VCaP (cell line): ENCODE results near the gene UPF3A.
"Not testable (repeated sequence)": the region's sequence is repeated elsewhere in the genome, so short reads cannot be mapped to it uniquely, and the experiment has no call there.

ENCODE experiments used
- H3K27ac ChIP-seq: fragments of 450-650 bp; 2 replicates; pipeline ENCODE4 v1.5.1; 2017
- CTCF ChIP-seq: fragments of 450-650 bp; conservative IDR thresholded peaks from 2 replicates; pipeline ENCODE4 v1.5.1; 2017; ENCODE audit warnings: mild to moderate bottlenecking, moderate library complexity

The UPF3A gene

DNA sequence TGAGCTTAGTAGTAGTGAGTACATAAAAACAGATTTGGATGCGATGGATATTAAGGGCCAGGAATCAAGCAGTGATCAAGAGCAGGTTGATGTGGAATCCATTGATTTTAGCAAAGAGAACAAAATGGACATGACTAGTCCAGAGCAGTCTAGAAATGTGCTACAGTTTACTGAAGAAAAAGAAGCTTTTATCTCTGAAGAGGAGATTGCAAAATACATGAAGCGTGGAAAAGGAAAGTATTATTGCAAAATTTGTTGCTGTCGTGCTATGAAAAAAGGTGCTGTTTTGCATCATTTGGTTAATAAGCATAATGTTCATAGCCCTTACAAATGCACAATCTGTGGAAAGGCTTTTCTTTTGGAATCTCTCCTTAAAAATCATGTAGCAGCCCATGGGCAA is 44.3 kb downstream of the UPF3A start:
- no peak for TF ChIP-seq CTCF
- H3K27ac ChIP-seq = no peak overlapping the region

- H3K27ac ChIP-seq = no peak overlapping the region
- no peak for TF ChIP-seq CTCF
These were observed 46.6 kb downstream of the UPF3A start for GRCh38 chr13:114328034-114328433.

DNA sequence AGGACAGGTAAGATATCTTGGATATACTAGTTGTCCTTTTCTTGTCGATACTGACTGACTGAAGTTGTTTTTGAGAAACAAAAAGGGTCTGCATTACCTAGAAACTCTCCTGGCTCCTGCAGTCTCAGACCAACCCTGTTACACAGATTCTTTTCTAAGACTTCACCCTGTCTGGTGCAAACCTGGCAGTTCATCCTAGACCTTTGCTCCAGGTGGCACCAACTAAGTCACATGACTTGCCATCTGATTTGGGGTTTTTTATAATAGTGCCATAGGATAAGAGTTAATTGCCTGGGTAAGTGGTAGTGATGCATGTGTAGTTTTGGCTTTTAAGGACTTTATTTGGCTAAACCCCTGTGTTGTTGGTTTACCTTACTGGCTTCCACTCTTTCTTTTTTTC is 47.2 kb downstream of the UPF3A start:
- TF ChIP-seq CTCF = no peak
- H3K27ac ChIP-seq = no peak overlapping the region

DNA sequence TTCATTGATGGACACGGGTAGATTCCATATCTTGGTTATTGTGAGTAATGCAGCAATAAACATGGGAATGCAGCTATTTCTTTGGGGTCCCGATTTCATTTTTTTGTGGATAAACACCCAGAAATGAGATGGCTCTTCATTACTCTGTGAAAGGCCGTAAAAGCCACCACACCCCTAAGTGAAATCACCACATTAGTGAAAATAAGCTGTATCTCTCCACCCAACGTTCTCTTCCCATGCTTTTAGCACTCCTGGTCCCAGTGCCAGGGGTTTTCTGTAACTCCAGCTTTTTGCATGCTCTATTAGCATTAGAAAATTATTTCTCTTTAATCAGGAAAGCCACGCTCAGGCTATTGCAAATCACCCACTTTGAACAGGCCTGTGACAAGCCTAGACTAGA is 48.7 kb downstream of the UPF3A start:
- no peak for TF ChIP-seq CTCF
- no peak overlapping the region for H3K27ac ChIP-seq

GRCh38 chr13:114333881-114334280 is 52.5 kb downstream of the UPF3A start:
- H3K27ac ChIP-seq = not testable (repeated sequence)

DNA sequence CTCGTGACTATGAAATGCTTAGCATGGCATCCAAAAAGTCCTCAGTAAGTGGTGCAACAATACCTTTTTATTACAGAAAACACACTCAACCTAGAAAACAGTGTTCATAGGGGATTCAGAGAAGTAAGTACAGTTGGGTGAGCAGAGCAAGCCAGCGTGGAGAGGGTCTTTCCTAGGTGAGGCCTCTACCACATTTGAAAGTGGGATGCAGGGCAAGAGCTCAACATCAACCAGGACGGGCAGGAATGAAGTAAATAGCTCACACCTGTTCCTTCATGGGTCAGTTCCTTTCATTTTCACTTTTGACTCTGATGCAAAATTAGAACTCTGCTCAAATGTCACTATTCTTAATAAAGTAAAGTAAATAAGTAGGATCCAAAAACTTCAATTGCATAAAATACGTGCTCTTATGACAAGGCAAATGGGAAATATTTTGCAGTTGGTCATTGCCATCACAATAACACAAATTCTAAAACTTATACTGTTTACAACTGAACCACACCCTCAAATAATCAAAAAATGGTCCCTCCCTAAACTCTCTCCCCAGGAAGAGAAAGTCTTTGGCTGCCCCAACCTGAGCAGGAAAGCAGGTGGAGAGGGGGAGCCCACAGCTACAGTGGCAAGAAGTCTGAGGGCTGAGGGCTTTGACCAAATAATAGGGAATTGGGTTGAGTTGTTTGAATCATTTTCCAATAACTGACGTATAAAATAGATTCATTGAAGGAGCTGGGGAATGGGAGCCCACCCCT is 53.1 kb downstream of the UPF3A start:
- no peak for TF ChIP-seq CTCF
- H3K27ac ChIP-seq = no peak overlapping the region

GRCh38 chr13:114336457-114336856 is 55.1 kb downstream of the UPF3A start:
- H3K27ac ChIP-seq = not testable (repeated sequence)

DNA sequence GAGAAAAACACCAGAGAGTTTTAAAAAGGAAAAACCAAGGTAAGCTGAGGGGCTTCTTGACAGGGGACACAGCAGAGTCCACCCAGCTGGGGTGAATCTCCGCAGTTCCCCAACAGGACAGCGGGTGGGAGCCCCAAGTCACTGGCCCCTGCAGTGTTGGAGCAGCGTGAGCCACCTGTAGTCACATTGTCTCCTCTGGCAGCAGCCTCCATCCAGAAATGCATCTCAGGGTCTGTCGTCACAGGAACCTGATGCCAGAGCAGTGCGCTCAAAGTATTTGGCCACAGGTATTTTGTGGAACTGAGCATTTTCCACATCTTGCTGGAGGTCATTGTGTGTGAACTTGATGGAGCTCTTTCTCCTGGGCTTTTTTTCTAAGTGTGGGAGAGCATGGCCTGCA is 57.6 kb downstream of the UPF3A start:
- TF ChIP-seq CTCF = no peak
- H3K27ac ChIP-seq = no peak overlapping the region
